Hepatocyte (in vitro differentiated cells): ENCODE measurements around the gene ATF7IP.

Experiments
- CTCF ChIP-seq: fragments of 200-600 bp; sonication (generic); IDR thresholded peaks from 2 replicates; pipeline ENCODE4 v1.5.1; 2016; ENCODE audit warnings: antibody characterized with exemption, mild to moderate bottlenecking; ENCODE audit not compliant: poor library complexity
- EZH2phosphoT487 ChIP-seq: fragments of 200-600 bp; sonication (generic); IDR thresholded peaks from one replicate; pipeline ENCODE4 v1.6.1; 2018; ENCODE audit warnings: antibody characterized with exemption, mild to moderate bottlenecking, low read depth, moderate library complexity; ENCODE audit not compliant: unreplicated experiment, severe bottlenecking

- TF ChIP-seq CTCF (no peak), EZH2phosphoT487 (no peak)
Observed at GRCh38 chr12:14482361-14482760, 116.9 kb downstream of the ATF7IP start.
